Stimulated activated CD8-positive, alpha-beta memory T cell treated with anti-CD3 and anti-CD28 coated beads, Interleukin-7, amount 100 ng/mL, for 24 hours (primary cell): ENCODE measurements around the gene CLCA4.
"Not testable (repeated sequence)": the region's sequence is repeated elsewhere in the genome, so short reads cannot be mapped to it uniquely, and the experiment has no call there.

Experiments
- DNase-seq: peaks from one replicate; pipeline ENCODE4 v3.0.0-alpha.2; 2020; ENCODE audit warnings: low read depth

The CLCA4 gene

GRCh38 chr1:86527306-86527705 lies 19.6 kb upstream of the CLCA4 start:
- DNase-seq: no peak

- no peak for DNase-seq
Observed at GRCh38 chr1:86530211-86530845, 16.6 kb upstream of the CLCA4 start.

DNA sequence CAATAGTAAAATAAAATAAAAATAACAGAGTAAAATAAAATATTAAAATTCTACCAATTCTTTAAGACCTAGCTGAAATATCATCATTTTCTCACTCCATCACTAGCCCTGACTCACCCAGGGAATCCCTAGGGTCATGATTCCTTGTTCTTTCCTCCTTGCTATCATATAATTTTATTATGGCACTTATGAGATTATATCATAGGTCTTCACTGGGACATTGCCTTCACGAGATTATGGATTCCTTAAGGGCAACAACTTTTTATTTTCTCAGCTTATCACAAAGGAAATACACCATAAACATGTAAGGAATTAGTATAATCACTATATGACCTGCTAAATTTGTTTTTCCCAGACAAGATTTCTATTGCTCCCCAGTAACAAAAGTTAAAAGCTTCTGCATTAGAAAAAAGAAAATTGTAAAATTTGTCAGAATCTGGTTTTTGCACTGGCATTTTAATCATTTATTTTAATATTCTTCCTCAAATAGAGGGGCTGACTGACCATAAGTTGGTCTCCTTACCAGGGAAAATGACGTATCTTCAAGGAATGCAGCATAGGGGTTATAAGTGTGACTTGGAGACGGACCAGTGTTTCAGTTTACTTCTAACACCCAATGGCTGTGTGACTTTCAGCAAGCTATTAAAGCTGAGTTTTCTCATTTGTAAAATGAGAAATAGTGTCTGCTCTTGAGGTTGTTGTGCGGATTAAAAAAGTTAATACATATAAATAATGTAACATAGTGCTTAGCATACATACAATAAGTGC lies 8.8 kb upstream of the CLCA4 start:
- DNase-seq: no peak

DNA sequence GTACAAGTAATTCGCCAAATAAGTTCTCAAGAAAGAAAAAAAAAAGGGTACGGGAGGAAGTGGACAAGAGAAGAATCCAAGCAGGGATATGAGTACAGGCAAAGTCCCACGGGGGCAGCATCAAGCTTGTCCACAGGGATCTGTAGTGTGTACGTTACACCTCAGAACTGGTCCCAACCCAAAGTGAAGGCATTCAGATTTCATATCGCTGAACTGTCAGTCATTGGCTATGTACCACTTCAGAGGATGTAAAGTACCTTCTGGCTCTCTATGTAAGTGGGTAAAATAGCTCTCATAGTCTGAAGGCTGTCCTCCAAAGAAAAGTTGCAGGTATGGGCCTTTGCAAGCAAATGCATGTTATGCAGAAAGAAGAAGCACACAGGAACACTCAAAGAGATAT lies 8.1 kb upstream of the CLCA4 start:
- no peak for DNase-seq

DNA sequence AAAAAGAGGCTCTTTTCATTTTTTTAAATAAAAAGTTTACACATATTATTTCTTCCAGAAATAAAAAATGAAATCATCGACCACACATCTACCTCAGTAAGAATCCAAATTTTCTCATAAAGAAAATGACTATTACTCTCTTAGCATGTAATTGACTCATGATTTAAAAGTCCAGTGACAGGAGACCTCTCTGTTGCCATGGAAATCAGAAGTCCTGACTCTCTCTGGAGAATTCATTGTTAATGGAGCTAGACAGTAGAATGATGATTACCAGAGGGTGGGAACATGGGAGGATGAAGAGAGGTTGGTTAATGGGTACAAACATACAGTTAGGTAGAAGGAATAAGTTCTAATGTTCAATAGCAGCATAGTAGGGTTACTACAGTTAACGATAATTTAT lies 5.0 kb upstream of the CLCA4 start:
- no peak for DNase-seq

- no peak for DNase-seq
Observed at GRCh38 chr1:86542631-86543030, 4.2 kb upstream of the CLCA4 start.

- DNase-seq: no peak
Observed at GRCh38 chr1:86548839-86549238, 2.0 kb downstream of the CLCA4 start.

DNA sequence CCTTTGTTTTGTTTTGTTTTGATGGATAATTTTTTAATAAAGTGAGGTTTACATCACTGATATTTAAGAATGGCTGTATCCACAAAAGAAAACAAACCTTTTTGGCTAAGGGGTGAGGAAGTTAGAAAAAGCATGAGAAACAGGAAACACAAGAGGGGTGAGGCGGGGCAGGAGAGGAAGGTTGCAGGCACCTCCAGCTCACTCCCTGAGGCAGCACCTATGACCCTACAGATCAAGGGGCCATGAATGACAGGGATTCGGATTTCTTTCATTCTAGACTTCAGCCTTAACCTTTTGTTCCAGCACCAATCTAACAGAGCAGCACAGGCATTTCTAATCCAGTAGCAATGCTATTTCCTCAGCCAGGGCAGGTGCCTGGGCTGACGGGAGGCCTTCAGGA lies 4.4 kb downstream of the CLCA4 start:
- no peak for DNase-seq

DNA sequence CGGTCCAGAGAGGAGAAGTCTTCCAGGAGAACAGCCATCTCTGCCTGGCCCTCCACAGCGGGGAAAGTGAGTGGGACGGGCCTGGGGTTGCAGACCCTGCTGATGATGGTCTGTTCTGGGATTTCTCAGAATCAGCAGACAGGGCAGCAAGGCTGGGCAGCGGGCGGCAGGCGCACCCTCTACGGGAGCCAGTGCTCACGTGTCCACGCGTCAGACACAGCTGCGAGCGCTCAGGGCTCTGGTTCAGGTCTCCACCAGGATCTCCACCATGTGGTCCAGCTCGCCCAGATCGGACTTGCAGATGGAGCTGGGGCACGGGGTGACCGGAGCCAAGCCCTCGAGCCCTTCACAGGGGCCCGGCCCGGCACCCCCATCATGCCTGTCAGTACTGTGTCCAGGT lies 5.5 kb downstream of the CLCA4 start:
- DNase-seq: no peak

DNA sequence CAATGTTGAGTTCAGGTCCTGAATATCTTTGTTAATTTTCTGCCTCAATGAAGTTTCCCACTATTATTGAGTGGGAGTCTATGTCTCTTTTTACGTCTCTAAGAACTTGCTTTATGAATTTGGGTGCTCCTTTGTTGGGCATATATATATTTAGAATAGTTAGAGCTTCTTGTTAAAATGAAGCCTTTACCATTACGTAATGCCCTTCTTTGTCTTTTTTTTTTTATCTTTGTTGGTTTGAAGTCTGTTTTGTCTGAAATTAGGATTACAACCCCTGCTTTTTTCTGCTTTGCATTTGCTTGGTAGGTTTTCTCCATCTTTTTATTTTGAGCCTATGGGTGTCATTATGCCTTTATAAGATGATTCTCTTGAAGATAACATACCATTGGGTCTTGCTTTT lies 10.9 kb downstream of the CLCA4 start:
- no peak for DNase-seq

GRCh38 chr1:86563849-86564248 lies 17.0 kb downstream of the CLCA4 start:
- no peak for DNase-seq

DNA sequence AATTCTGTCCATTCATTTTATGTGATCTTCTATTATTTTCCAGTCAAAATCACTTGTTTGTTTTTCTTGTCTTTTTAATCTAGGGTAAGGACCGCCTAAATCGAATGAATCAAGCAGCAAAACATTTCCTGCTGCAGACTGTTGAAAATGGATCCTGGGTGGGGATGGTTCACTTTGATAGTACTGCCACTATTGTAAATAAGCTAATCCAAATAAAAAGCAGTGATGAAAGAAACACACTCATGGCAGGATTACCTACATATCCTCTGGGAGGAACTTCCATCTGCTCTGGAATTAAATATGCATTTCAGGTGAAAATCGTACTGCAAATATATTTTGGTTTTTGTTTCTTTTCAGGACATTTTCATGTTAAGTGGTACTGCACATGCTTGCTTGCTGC lies 20.5 kb downstream of the CLCA4 start:
- DNase-seq: no peak

GRCh38 chr1:86567878-86568277 lies 21.0 kb downstream of the CLCA4 start:
- no peak for DNase-seq

DNA sequence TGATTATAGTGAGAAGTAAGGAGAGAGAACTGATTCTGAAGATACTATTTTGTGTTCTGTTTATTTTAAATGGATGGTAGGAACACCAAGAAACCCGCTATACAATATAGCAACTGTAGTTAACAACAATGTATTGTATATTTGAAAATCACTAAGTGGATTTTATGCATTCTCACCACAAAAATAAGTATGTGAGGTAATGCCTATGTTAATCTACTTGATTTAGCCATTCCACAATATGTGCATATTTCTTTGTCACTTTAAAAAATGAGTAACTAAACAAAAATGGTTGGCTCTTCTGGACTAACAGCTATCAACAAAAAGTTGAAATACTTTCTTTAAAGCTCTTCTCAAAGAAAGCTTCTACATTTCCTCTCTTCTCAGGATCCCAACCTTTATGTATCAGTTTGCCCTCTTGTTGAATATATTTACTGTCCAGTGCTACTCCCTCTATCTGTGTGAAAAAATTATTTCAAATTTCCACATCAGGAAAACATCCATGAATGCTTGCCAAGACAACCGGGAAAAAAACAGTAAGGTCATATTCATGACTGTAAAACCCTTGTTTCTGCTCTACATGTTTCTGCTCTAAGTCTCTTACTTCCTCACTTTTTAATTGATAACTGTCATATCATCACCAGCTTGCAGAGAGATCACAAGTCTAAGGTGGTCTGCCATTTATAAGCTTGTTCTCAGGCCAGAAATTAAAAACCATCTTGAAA lies 27.0 kb downstream of the CLCA4 start:
- DNase-seq: no peak

GRCh38 chr1:86581231-86581630 lies 34.4 kb downstream of the CLCA4 start:
- DNase-seq: no peak

DNA sequence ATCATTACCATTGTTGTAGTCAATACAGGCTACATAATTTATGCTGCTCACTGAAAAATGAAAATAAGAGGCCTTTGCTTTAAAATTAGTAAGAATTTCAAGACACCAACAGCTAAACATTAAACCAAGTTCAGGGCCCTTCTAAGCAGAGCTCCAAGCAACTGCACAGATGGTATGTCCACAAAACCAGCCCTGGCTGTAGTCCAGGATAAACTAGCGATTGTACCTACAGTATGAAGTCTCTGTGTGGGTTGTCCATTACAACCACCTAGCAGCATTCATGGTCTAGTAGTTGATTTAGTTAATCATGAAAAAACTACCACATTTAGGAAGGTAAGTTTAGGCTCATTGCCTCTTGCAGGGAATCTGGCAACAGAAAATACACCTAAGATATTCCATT lies 35.3 kb downstream of the CLCA4 start:
- DNase-seq: no peak

GRCh38 chr1:86583032-86583431 lies 36.2 kb downstream of the CLCA4 start:
- DNase-seq: no peak

DNA sequence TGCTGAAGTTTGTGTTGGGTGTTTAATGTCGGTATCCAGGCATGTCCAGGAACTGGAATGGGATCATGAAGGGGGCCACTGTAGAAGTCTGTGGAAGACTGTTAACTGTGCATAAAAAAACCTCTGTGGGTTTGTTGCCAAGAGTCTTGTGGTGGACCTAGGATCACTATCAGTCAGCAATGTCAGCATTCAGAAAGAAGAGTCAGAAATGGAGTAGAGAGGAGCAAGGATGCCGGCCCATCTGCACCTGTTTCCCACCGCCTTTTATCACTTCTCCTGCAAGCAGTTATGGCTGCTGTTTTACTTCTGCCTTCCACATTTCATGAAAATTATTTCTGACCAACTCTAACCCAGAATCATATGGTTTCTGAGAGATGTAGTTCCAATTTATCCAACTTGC lies 36.7 kb downstream of the CLCA4 start:
- DNase-seq: no peak

GRCh38 chr1:86594284-86594770 lies 47.4 kb downstream of the CLCA4 start:
- no peak for DNase-seq

DNA sequence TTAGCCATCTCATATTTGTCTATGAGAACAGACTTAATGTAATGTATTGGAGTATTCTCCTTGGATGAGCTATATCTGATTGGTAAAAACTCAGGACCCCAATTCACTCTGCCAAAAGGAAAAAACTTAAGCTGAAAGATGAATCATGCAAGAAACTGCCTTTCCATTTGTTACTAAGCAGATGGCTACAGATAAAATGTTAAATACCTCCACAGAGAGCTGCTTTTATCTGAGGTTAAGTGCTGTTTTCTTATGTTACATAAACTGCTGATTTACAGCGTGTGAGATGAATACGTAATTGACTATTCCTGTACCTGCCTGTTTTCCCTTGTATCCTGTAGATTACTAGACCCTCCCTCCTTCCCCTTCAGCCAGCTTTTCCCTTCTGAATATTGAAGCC lies 49.3 kb downstream of the CLCA4 start:
- no peak for DNase-seq

DNA sequence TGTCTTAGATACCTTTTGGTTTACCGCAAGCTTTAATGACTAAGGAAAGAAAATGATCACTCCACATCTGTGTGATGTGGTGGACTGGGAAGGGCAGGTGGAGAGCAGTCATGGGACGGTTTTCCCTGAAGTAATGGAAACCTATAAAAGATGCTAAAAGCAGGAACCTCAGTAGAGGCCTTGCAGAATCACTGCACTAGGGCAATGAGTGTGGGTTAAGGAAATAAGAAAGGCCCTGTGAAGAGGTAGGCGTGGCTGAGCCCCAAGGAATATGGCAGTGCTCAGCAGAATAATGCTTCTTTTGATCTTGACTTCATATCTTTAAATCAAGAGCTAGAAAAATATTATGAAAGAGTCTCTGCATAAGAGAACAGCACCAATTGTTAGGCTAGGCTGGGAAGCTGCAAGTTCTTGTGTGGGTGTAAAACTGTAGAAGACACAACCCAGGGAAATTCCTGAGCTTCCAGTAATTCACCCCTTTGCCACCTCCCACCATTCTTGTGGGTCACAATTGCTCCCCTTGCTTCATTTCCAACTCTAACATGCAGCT lies 49.9 kb downstream of the CLCA4 start:
- DNase-seq: no peak

GRCh38 chr1:86606080-86606479 lies 59.2 kb downstream of the CLCA4 start:
- not testable (repeated sequence) for DNase-seq

- DNase-seq: no peak
Observed at GRCh38 chr1:86616433-86616832, 69.6 kb downstream of the CLCA4 start.
